Measurements from ENCODE around the gene KIF23.

The KIF23 gene

DNA sequence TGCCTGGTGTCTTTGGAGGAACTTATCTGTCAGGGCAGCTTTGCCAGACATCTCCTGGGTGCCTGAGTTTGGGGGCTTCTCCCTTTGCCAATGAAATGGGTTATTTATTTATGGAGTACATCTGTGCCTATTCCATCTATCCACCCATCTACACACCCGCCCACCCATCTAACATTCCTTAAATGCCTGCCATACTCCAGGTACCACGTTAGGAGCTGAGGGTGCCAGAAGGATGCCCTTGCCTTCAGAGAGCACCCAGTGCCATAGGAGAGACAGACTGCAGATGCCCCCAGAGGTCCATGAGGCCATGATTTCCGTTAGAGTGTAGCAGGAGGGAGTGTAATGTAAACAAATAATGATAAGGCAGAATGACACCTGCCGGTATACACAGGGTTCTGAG is 21.8 kb upstream of the KIF23 start:
- intact Hi-C loops (cut with DNase I): no loop called here
- no peak for DNase-seq

DNA sequence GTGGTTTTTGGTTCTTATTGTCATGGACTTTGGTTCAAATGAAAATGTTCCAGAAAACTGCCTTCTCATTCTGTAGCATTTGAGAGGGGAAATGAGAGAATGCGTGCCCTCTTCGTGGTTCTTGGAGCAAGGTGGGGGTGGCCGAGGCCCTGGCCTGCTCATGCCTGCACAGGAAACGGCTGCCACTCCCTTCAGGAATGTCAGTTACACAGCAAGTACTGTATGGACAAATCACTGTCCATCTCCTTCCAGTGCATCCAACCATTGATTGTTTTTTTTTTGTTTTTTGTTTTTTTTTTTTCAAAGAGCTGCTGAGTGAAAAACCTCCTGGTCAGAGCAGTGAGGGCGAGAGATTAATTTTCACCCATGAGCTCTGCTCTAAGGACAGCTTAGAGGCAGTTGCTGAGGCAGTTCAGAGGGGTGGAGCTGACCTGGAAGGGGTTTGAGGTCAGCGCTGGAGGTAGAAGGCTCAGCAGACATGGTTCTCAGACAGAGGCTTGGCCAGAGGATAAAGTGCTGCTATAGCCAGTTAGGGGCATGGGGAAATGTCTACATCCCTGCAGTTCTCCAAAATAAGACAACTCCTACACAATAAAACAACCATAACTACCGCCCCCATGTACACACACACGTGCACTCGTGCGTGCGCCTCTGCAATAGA is 20.2 kb upstream of the KIF23 start:
- no peak for DNase-seq
- intact Hi-C loops (cut with DNase I): loop anchor here (2.0 kb wide), 1 partner anchor 333 kb away; no protein-coding TSS in a partner anchor

DNA sequence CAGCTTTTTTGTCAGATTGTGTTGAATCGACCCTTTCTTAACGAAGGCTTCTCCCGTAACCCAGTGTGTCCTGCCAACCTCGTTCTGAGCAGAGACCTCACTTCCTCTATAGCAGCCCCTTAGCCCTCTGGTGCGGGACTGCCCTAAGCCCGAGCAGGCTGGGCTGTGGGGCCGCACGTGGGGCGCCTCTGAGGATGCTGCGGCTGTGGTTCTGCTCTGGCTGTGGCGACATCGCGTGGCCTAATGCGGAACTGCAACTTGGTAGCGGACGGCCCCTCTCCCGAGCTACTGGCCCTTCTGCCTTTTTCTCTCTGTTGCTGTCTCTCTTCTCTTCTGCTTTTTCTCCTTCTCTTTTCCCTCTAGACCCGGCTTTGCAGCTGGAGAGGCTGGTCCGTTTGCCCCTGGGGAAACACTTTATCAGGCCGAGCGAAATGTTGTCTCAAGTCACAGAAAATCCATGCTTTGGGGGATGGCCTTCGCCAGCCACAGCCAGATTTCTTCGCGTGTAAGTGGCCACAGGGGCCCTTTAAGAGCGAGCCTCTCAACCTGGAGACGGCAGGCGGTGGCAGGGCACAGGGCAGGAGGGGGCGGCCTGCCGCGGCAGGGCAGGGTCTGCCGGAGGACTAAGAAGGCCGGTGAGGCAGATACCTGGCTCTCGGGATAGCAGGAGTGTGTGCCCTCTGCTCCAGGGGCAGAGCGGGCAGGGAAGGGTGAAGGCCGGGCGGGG is 19.4 kb upstream of the KIF23 start:
- intact Hi-C loops (cut with DNase I): loop anchor here (2.0 kb wide), 1 partner anchor 334 kb away; no protein-coding TSS in a partner anchor
- DNase-seq: peak; percentile 74 to 95 (median 90)

DNA sequence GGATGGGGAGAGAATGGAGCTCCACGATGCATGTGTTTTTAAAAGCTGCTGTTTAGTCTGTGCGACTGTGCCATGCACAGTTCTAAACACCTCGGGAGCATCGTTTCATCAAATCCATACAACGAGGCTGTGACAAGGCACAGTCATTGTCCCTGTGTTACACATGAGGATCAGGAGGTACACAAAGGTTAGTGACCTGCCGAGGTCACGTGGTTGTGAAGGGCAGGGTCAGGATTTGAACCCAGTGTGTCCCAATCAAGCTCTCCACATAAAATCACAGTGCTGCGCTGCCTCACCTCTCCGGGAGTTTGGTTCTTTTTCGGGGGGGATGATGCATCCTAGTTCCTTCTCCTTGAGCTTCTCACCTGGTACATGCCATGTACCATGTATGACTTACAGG is 18.7 kb upstream of the KIF23 start:
- intact Hi-C loops (cut with DNase I): loop anchor here (2.0 kb wide), 1 partner anchor 335 kb away; no protein-coding TSS in a partner anchor
- no peak for DNase-seq

DNA sequence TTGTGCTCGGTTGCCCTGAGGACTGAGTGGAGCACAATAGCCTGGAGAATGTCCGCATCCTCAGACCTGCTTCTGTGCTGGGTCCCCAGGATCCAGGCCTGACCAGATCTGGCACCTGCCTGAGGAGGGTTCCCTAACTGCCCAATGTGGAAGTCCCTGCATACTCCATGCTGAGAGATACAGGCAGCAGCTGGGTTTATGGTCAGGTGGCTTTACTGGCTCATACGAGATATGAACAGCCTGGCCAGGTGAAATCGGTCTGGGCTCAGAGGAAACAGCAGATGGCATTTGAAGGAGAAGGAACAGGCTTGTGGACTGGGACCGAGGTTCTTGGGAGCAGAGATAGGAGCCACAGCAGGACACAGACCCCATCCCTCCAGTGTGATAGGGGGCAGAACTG is 18.2 kb upstream of the KIF23 start:
- intact Hi-C loops (cut with DNase I): loop anchor here (2.0 kb wide), 1 partner anchor 335 kb away; no protein-coding TSS in a partner anchor
- DNase-seq: no peak

DNA sequence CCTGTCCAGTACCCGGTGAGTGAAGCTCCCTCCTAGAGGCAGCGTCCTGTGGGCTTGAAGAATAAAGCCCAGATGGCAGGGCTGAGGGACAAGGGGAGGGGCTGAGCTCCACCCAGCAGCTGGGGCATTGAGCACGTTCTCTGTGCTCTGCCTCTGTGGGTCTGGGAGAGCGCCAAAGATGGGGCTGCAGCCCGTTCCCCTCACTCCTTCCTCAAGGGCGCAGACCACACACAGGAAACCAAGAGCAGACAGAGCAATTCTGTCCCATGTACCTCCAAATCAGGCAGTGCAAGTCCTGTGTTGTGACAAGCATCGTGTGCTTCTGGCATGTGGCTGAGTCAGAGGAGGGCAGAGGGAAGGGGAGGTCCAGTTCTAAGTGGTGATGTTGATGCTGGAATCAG is 15.7 kb upstream of the KIF23 start:
- intact Hi-C loops (cut with DNase I): no loop called here
- DNase-seq: no peak

GRCh38 chr15:69400850-69401249 is 13.3 kb upstream of the KIF23 start:
- no peak for DNase-seq
- intact Hi-C loops (cut with DNase I): no loop called here

DNA sequence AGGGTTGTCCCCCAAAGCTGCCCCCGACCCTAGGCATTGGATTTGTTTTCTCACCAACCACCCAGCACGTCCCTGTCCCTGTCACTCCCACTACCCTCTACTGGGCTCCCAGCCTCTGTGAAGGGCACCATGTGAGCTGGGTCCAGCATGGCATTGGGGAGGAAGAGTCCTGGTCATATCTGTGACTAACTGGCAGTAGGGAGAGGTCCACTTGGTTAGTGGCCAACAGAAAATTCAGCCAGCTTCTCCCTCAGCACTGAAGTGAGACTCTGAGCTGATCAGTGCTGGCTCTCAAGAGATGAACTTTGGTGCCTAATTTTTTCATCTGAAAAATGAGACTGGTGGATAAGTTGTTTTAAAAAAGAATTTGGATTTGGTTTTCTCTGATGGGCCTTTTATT is 11.3 kb upstream of the KIF23 start:
- DNase-seq: peak in 1 of 42 donors; percentile 33
- intact Hi-C loops (cut with DNase I): no loop called here

DNA sequence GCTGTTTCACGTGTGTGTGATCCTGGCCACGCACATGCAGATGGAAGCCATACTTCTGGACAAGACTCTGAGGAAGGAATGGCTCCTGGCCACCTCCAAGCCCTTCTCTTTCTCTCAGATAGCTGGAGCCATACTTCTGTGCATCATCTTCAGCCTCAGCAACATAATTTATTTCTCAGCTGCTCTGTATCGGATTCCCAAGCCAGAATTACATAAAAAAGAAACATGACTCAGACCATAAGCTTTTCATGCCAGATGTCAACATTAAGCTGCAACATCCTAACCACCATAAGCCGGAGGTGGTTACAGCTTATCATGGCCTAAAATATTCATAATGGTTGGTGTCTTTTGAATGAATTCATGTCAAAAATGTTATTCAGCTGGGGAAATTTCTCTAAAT is 10.6 kb upstream of the KIF23 start:
- intact Hi-C loops (cut with DNase I): no loop called here
- peak in 2 of 42 donors; percentile 30 to 43 for DNase-seq

GRCh38 chr15:69405110-69405509 is 9.0 kb upstream of the KIF23 start:
- intact Hi-C loops (cut with DNase I): no loop called here
- DNase-seq: no peak

DNA sequence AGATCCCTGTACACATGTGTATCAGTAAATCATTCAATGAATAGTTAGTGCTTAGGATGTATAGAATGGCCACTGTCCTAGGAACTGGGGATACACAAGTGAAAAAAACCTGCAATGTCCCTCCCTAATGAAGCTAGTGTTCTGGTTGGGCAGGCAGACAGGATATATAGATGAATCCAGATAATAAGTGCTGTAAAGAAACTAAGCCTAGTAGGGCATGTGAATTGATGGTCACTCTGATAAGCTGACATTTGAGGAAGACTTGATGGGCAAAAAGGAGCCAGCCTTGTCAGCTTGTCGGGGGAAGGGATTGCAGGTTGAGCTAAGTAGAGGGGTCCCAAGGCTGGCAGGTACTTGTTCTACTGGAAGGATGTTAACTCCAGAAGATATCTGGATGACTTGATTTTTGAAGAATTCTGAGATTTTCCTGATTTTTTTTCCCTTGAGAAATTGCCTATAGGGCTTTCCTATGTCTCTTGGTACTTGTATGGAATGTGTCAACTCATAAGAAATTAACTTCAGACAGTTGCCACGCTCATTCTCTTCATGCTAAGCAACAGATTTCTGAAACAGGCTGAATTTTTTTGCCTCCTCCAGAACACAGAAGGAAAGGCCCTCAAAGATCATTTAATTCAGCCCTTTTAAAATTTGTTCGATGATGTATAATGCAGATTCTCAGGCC is 6.3 kb upstream of the KIF23 start:
- DNase-seq: no peak
- intact Hi-C loops (cut with DNase I): no loop called here

- intact Hi-C loops (cut with DNase I): no loop called here
- no peak for DNase-seq
These were observed 5.3 kb upstream of the KIF23 start for GRCh38 chr15:69408841-69409240.

GRCh38 chr15:69410248-69410874 is 3.8 kb upstream of the KIF23 start:
- DNase-seq: peak in 30 of 42 donors; percentile 19 to 77 (median 47)
- intact Hi-C loops (cut with DNase I): no loop called here

DNA sequence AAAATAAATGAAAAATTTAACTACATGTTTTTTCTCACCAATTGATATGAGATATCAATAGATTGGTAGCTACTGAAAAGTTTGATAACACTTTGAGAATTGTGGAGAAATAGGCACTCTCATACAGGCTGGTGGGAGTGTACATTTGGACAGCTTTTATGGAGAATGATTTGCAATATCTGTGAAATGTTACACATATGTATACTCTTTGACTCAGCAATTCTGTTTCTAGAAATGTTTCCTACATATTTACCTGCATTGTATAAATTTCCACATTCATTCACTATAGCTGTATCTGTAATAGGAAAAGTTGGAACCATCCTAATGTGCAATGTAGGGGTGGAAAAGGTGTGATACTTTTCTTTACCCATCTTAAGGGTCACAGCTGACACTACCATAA is 1.9 kb upstream of the KIF23 start:
- DNase-seq: no peak
- intact Hi-C loops (cut with DNase I): no loop called here

DNA sequence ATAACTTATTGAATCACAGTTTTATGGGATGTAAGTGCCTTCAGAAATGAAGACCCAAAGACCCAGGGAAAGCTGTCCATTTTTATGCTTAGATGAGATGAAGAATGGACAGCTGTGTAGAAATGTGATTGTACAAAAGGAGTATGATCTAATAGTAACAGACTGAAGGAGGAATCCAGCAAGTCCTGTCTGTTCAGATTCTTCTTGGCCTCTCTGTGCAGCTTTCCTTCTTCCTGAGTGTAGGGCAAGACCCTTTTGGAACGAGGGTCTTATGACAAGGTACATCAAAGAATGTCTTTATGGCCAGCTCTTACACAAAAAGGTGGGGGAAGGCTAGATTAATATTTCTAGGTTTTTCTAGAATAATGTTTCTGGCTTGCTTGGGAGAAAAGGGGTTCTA is 1.4 kb upstream of the KIF23 start:
- intact Hi-C loops (cut with DNase I): no loop called here
- DNase-seq: no peak

DNA sequence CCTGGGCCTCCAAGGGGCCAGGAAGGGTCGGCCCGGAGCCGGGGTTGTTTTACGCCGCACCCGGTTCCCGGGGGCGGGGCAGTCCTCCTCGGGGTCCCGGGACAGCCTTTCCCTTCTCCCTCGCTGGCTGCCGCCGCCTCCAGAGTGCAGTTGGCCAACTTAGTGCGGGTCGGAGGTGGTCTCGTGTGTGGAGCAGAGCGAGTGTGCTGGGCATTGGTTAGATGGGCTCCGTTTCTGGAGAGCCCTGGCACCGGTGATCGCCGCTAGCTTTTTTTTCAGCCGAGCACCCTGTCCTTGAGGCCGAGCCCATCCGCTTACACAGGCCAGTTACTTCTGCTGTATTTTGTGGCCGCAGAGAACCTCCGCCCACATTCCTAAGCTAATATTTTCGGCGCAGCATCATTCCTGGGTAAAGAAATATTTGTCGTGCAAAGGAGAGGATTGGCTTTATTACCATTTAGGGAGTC is 585 bp downstream of the KIF23 start:
- DNase-seq: no peak

DNA sequence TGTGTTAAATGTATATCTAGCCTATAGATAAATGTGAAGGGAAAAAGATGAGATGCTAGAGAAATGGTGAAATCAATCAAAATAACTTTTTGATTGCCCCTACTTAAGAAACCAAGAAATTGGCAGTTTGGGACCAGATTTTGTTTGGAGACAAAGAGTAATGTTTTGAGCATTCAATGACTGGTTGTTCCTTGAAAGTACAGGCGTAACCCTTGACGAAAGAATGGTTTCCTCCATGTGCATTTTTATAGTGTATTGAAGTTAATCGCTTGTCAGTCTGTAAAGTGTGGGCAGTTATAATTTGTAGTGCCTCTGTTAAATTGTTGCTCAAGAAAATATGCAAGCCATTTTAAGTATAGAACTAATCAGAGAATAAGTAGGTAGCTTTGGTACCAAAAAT is 1.2 kb downstream of the KIF23 start:
- no peak for DNase-seq
- intact Hi-C loops (cut with DNase I): no loop called here

More for the DNA sequence above, 585 bp downstream of the KIF23 start:
- intact Hi-C loops (cut with DNase I): no loop called here

GRCh38 chr15:69417581-69417980 is 3.4 kb downstream of the KIF23 start:
- no peak for DNase-seq
- intact Hi-C loops (cut with DNase I): no loop called here

GRCh38 chr15:69421498-69421897 is 7.3 kb downstream of the KIF23 start:
- intact Hi-C loops (cut with DNase I): no loop called here
- no peak for DNase-seq
